H54 (cell line): ENCODE measurements around the gene HAUS8.
A peak's percentile ranks its signal among the peaks of the same experiment; 100 is the strongest.
"Not testable (repeated sequence)": the region's sequence is repeated elsewhere in the genome, so short reads cannot be mapped to it uniquely, and the experiment has no call there.

Experiments used
- DNase-seq: peaks from one replicate; pipeline ENCODE4 v3.0.0; 2011; ENCODE audit warnings: low spot score, mixed read lengths; ENCODE audit not compliant: insufficient read length
- FAIRE-seq: peaks from 3 replicates; lab custom pipeline; 2011; peaks lifted over from hg19 to GRCh38; lab: Jason Lieb, UNC
- POLR2A ChIP-seq: IDR thresholded peaks from 2 replicates; pipeline ENCODE4 v1.6.1; 2011; ENCODE audit warnings: low read depth, mild to moderate bottlenecking, low read length

HAUS8 gene

DNA sequence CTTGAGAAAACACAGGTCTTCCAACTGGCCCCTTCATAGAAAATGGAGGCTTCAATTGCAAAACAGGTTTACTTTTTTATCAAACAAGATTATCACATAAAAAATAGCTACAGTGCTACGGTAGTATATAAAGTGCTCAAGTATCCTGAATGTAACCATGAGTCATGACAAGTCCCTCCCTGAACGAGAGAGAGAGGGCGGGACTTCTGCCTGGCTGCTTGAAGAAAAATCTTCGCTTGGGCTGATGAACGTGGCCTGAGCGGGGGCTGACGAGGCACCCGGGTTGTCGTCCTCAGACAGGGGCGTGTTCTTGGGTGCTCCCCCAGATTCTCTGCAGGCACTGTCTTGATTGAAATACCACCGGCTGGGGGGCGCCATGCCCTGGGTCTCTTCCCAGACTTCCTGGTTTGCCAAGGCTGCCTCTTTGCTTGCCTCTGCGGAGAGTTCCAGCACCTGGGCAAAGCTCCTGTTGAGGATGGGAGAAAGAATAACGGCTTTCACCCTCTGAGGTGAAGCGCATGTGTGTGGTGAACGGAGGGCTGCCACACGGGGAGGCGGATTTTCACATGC, 25.5 kb downstream of the HAUS8 start:
- DNase-seq = peak; percentile 55
- TF ChIP-seq POLR2A = no peak
- FAIRE-seq = no peak

DNA sequence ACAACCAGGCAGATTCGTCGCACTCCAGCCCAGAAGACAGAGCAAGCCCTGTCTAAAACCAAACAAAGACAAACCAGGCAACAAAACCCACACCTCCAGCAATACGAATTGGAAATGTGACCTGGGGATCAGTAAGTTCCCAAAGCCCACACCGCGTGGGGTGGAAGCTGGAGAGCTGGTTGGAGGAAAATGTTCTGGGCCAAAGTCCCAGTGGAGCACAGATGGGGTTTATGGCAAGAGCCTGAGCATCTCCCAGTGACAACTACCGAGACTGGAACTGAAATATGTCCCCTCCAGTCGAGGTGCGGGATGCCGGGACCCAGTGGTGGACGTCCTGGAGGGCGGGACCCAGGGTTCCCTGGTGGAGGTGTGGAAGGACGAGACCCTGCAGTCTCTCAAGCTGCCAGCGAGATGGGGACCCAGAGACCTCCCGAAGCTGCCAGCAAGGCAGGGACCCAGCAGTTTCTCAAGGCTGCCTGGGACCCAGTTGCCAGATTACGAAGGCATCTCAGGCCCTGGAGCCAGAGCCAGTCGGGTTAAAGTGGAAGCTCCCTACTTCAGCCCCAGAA, 26.3 kb downstream of the HAUS8 start:
- FAIRE-seq = no peak
- TF ChIP-seq POLR2A = no peak
- DNase-seq = no peak

DNA sequence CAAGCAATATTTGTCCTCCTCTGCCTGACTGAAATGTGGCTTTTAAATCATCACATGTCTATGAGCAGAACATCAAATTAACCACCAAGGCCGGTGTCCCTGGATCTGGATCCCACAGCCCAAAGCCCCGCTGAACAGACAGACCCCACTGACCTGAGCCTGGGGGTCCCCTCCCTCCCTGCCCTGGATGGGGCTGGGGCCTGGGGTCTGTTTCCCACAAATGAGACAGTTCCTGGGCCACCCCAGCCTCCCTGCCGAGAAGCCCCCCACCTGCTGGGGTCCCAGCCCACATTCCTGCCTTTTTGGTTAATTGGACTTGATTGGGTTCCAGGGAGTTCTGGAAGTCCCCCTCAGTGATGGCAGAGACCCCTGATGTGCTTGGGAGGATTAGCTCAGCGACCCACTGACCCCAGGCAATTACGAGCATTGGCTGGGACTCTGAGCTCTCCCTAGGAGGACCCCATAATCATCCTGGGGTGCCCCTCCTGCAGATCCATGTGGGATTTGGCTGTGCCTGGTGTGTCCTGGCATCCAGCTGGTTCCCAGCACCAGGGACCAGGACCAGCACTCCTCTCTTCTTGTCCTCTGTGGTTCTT, 29.2 kb downstream of the HAUS8 start:
- FAIRE-seq (no peak), DNase-seq (no peak)
- no peak for TF ChIP-seq POLR2A

DNA sequence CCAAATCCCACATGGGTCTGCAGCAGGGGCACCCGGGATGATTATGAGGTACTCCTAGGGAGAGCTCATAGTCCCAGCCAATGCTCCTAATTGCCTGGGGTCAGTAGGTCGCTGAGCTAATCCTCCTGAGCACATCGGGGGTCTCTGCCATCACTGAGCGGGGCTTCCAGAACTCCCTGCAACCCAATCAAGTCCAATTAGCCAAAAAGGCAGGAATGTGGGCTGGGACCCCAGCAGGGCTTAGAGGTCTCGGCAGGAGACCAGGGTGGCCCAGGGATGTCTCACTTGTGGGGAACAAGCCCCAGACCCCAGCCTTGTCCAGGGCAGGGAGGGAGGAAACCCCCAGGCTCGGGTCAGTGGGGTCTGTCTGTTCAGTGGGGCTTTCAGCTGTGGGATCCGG, 31.5 kb downstream of the HAUS8 start:
- no peak for TF ChIP-seq POLR2A
- no peak for FAIRE-seq
- DNase-seq = no peak

DNA sequence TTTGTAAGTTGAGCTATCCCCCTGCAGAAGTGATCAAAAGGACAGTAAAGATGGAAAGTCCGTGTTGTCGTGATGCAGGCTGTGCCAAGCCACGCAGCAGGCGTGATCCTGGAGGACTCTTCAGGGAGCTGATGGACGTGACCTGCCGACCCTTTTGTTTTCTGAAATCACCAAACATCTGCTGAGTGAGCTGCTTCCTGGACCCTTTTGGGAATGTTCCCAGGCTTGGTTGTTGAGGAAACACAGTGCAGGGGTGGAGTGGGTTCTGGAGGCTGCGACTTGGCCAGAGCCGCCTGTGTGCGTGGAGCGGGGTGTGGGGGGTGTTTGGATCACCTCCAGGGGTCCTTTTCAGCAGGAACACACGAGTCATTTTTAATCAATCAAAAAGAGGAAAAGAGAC, 33.3 kb downstream of the HAUS8 start:
- no peak for TF ChIP-seq POLR2A
- FAIRE-seq (no peak), DNase-seq (no peak)

DNA sequence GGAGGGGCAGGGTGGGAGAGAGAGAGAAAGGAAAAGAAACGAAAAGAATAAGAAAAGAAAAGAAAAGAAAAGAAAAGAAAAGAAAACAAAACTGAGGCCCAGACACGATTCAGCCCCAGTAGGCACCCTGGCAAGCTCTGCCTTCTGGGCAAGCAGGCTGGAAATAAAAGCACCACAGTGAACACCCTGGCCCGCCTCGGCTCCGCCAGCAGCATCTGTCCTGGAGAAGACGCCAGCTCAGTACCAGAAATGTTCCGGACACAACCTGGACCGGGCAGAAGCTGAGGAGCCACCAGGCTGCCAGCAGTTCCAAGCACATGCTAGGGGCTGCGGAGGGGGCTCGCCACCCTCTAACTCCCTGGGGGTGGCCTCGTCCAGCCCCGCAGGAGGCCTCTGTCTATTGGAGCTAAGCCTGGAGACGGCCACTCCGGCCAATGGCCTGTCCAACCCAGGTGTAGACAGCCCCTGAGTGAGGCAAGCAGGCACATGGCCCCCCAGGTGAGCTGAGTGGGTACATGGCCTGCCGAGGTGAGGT, 37.2 kb downstream of the HAUS8 start:
- no peak for FAIRE-seq
- DNase-seq = no peak
- no peak for TF ChIP-seq POLR2A

DNA sequence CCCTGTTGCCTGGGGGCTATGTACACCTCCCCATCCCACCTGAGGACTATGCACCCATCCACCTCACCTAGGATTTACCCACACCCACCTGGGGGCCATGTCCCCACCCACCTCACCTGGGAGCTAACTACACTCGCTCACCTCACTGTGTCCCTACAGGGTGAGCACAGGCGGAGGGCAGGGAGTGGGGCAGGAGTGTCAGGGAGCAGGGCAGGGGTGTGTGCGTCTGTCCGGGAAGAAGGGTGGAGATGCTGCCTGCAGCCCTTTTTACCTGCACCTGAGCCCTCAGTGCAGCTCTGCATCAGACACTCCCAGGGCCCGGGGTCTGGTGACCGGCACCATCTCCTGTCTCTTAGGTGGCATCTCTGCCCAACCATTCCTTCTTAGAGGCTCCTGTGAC, 38.1 kb downstream of the HAUS8 start:
- no peak for DNase-seq
- no peak for TF ChIP-seq POLR2A
- FAIRE-seq = no peak

DNA sequence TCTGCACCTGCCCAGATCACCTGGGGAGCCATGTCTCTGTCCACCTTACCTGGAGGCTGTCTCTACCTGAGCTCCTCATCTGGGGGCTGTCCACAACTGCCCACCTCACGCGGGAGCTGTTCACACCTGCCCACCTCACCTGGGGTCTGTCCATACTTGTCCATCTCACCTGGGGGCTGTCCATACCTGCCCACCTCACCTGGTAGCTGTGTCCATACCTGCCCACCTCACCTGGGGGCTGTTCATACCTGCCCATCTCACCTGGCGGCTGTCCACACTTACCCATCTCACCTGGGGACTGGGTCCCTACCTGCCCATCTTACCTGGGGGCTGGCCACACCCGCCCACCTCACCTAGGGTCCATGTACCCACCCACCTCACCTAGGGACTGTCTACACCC, 38.6 kb downstream of the HAUS8 start:
- no peak for TF ChIP-seq POLR2A
- DNase-seq (no peak), FAIRE-seq (no peak)

DNA sequence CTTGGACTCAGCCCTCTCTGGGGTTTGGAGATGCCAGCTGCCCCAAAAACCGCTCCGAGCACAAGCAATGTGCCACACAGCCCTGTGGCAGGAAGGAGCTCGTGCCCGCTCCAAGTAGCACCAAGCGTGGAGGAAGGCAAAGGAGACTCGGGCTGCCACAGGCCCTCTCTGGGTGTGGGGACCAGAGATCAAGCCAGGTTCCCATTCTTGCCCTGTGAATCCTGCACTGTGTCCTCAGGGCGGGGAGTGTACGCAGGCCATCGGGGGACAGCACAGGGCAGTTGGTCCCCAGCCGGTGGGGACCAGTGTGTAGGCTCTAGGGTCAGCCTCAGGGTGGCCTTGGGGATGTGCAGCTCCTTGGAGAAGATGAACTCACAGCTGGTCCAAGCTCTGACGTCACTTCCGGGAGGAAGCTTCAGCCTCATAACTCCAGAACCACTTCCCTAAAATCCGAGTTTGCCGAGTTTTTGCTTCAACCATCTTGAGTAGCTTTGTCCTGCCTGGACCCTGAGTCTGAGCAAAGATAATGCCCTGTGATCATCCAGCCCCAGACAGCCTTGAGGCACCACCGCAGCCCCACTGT, 39.3 kb downstream of the HAUS8 start:
- FAIRE-seq (no peak), DNase-seq (no peak)
- no peak for TF ChIP-seq POLR2A

DNA sequence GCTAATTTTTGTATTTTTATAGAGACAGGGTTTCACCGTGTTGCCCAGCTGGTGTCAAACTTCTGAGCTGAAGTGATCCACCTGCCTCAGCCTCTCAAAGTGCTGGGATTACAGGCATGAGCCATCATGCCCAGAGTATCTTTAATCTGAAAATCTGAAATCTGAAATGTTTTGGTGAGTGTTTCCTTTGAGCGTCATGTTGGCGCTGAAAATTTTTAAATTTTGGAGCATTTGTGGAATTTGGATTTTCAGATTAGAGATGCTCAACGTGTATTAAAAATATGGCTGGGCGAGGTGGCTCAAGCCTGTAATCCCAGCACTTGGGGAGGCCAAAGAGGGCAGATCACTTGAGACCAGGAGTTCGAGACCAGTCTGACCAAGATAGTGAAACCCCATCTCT, 43.5 kb downstream of the HAUS8 start:
- DNase-seq = no peak
- no peak for TF ChIP-seq POLR2A
- no peak for FAIRE-seq

DNA sequence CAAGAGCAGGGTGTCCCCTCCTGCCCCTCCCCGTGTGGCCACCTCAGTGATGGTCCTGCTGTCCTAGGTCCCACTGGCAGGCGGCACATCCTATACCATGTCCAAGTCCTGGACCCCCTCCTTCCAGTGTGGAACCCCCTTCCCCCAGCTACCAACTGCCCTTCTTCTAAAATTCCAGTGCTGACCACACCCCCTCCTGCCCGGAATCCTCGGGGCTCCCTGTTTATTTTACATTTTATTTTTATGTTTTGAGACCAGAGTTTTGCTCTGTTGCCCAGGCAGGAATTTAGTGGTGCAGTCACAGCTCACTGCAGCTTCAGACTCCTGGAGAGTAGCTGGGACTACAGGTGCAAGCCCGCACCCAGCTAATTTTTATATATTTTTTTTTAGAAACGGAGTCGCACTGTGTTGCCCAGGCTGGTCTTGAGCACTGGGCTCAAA, 47.7 kb downstream of the HAUS8 start:
- DNase-seq = no peak
- no peak for TF ChIP-seq POLR2A
- FAIRE-seq = no peak

DNA sequence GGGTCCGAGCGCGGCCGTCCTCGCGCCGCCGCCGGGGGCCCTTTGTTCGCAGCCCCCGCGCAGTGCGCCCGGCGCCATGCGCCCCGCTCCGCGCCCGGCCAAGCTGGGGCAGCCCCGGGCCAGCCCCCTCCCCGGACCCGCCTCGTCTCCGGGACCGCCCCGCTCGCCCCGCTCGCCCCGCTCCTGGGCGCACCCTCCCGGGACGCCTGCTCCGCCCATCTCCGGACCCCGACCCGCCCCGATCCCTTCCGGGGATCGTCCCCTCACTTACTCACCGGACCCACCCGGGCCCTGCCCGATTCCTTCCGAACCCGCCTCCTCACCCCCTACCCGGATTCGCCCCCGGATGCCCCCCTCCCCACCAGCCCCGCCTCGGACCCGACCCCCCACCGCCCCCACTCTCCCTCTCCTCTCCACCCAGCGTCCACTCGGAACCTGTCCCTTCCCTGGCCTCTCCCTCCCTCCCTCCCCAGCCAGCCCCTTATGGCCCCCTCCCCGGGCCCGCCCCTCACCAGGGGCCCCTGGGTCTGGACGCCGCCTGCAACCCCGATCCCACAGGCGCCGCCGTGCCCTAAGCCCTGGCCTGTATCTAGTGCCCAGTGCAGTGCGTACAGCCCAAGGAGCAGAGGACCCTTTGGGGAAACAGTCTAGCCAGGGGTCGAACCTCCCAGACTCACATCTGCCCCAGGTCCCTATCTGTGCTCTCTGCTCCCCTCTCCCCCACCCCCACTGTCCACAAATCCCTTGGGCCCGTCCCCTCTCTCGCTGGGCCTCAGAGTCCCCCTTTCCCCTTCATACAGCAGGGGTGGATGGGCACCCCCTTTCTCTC, 48.3 kb downstream of the HAUS8 start, which contains the start of gene CPAMD8:
TSS of gene CPAMD8 (minus strand) at position 105 of the 829 bp plus-strand sequence. CDS start 168 bp downstream, outside the sequence.
- DNase-seq (no peak), FAIRE-seq (no peak)
- TF ChIP-seq POLR2A = no peak

DNA sequence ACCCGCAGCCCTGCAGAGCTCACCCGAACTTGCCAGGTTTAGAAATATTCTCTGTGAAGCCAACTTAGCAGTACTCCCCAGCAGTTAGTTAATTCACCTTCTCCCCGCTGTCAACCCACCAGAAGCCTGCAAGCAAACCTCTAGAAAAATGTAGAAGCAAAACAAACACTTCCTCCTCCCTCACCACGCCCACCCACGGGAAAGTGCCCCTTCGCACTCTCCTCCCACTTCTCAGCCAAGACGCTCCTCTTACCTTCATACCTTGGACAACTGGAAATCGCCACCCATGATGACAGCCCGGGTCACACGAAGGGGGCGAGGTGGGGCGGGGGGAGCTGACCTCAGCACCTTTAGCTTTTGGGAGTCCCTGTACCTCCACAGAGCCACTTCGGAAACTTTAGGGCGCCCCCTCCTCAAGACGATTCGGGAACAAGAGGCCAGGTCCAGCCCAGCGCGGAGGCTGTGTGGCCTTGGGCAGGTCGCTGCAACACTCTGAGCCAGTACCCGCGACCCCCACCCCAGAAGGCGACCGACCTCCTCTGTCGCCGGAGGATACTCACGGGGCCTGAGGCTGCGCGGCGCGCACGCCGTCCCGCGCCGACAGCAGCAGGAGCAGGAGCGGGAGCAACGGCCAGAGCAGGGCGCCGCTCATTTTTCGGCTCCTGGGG, 49.1 kb downstream of the HAUS8 start:
- DNase-seq (no peak), FAIRE-seq (no peak)
- TF ChIP-seq POLR2A = no peak

DNA sequence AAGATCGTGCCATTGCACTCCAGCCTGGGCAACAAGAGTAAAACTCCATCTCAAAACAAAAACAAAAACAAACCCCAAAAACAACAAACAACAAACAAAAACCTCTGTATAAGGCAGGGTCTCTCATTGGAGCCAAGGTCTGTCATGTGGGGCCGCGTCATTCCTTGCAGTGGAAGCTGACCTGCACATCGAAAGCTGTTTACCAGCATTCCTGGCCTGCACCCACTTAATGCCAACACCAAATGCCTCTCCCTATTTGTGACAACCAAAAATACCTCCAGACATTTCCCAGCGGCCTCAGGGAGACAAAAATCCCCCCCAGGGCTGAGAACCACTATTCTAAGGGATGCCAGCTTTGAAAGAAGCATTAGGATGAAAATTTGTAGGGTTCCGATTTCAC, 49.9 kb downstream of the HAUS8 start:
- no peak for DNase-seq
- no peak for TF ChIP-seq POLR2A
- no peak for FAIRE-seq

DNA sequence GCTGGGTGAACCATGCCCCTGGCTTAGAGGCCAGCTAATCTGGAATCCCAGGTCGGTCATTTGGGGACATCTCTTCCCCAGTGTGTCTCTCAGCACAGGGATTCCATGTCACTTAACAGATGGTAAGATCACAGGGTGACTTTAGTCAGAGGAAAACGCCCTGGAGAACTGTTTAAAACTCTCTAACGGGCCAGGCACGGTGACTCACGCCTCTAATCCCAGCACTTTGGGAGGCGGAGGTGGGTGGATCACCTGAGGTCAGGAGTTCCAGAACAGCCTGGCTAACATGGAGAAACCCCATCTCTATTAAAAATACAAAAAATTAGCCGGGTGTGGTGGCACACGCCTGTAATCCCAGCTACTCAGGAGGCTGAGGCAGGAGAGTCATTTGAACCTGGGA, 50.3 kb downstream of the HAUS8 start:
- not testable (repeated sequence) for FAIRE-seq, DNase-seq
